DOHH2 (cell line): ENCODE data around the gene LRRC7.

Experiments
- EZH2phosphoT487 ChIP-seq: fragments of 200-600 bp; sonication (generic); IDR thresholded peaks from 2 replicates; pipeline ENCODE4 v1.6.1; 2017; ENCODE audit warnings: borderline replicate concordance, mild to moderate bottlenecking, antibody characterized with exemption, low read length, moderate library complexity, mixed read lengths
- TF ChIP-seq, protein P1 (sequence below): fragments of 200-600 bp; sonication (generic); IDR thresholded peaks from one replicate; pipeline ENCODE4 v1.5.1; 2014; ENCODE audit warnings: antibody characterized with exemption, mild to moderate bottlenecking, low read depth, low read length; ENCODE audit not compliant: poor library complexity, severe bottlenecking

DNA sequence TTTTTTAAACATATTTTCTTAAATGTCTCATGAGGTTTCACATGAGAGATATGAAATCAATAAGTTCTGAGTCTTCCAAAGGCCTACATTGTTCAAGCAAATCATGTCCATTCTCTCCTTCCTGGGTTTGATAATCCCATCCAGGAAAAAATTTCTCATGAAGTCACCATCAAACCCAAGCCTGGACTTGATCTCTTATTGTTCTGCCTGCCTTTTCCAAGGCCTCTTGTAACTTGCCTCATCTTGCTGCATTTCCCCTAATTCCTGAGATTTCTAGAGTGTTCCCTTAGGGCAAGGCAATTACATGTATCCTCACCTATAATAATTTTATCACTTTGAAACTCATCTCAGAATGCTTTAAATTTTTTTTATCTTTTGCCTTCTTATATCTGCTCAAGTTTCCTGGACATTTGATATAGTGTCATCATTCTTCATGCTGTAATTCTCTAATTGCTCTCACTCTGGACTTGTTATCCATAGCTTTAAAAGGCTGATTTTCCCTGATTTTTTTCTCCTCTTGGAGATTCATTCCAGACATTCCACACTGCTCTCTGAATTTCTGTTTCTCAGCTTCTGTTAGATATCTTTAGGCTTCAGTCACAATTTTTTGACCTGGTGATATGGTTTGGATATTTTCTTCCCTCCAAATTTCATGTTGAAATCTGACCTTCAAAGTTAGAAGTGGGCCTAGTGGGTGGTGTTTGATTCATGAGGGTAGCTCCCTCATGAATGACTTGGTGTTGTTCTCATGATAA, 126.4 kb downstream of the LRRC7 start:
- TF ChIP-seq, protein P1, sequence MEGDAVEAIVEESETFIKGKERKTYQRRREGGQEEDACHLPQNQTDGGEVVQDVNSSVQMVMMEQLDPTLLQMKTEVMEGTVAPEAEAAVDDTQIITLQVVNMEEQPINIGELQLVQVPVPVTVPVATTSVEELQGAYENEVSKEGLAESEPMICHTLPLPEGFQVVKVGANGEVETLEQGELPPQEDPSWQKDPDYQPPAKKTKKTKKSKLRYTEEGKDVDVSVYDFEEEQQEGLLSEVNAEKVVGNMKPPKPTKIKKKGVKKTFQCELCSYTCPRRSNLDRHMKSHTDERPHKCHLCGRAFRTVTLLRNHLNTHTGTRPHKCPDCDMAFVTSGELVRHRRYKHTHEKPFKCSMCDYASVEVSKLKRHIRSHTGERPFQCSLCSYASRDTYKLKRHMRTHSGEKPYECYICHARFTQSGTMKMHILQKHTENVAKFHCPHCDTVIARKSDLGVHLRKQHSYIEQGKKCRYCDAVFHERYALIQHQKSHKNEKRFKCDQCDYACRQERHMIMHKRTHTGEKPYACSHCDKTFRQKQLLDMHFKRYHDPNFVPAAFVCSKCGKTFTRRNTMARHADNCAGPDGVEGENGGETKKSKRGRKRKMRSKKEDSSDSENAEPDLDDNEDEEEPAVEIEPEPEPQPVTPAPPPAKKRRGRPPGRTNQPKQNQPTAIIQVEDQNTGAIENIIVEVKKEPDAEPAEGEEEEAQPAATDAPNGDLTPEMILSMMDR, result no peak
- TF ChIP-seq EZH2phosphoT487, result no peak
